ENCODE data around the gene SNAPC1. TPM values are rescaled to one million over a fixed set of nuclear protein-coding genes. Genes with fewer than 3 reads are reported as not detected.

The SNAPC1 gene
- total RNA-seq, 3 donors from 2014 or later: 4.6 to 9.1 (median 7.2) TPM

DNA sequence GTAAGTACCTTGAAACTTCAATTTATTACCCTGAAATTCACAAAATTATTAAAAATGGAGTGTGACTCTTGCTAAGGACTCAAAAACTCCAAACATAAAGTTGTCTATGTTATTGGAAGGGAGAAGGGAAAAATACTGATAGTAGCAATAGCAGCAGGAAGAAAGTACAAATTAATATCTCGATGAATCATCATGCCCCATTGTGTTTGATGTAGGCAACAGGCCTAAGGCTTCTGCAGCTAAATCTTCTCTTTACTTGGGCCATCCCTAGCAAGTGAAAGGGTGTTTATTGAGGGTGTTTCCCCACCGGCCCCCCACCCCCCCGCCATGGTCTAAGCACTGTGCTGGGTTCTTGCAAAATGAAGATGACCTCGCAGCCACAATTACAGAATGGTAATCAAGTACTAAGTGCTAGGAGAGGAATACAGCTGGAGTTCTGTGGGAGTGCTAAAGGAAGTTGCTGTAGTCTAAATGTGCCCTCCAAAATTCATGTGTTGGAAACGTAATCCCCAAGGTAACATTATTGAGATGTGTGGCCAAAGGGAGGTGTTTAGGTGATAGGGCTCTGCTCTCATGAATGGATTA is 76.5 kb downstream of the SNAPC1 start:
- H3K27ac ChIP-seq: no peak overlapping the region
- TF ChIP-seq POLR2A (IDR thresholded peaks at IDR 0.05) (no peak), POLR2AphosphoS5 (IDR thresholded peaks at IDR 0.05) (no peak)
- TF ChIP-seq, protein P1, sequence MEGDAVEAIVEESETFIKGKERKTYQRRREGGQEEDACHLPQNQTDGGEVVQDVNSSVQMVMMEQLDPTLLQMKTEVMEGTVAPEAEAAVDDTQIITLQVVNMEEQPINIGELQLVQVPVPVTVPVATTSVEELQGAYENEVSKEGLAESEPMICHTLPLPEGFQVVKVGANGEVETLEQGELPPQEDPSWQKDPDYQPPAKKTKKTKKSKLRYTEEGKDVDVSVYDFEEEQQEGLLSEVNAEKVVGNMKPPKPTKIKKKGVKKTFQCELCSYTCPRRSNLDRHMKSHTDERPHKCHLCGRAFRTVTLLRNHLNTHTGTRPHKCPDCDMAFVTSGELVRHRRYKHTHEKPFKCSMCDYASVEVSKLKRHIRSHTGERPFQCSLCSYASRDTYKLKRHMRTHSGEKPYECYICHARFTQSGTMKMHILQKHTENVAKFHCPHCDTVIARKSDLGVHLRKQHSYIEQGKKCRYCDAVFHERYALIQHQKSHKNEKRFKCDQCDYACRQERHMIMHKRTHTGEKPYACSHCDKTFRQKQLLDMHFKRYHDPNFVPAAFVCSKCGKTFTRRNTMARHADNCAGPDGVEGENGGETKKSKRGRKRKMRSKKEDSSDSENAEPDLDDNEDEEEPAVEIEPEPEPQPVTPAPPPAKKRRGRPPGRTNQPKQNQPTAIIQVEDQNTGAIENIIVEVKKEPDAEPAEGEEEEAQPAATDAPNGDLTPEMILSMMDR (IDR thresholded peaks at IDR 0.05): no peak
- H3K9me3 ChIP-seq: no peaks in the 10 kb centered on the region
- H3K27me3 ChIP-seq: no peaks in the 10 kb centered on the region
- no peak overlapping the region for H3K4me3 ChIP-seq
- intact Hi-C loops (cut with DNase I; ENCODE audit: low total_unique reads): loop anchor here (10.0 kb wide), 1 partner anchor 374 kb away; no protein-coding TSS in a partner anchor
- no peaks in the 10 kb centered on the region for H3K4me1 ChIP-seq
- no peak for DNase-seq (ENCODE audit: low spot score in 2 of 2)
- H3K36me3 ChIP-seq: no peaks in the 10 kb centered on the region

DNA sequence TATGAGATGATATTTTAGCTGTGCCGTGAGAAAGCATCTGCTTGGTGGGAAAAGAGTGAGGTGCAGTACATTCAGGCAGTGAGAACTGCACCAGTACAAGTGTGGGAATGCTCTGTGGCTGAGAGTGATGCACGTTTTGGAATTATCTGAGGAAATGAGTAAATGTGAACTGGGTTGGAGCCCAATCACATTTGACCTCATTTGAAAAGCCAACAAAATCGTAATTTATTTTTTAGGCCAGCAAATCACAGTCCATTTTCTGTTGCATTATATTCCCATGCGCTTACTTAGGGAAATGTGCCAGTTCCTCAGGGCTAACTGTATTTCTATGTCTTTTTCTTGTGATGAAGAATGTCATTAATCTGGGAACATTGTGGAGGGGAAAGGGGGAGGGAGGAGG is 77.3 kb downstream of the SNAPC1 start:
- no peak overlapping the region for H3K4me3 ChIP-seq
- TF ChIP-seq, protein P1 (IDR thresholded peaks at IDR 0.05): no peak
- TF ChIP-seq POLR2A (IDR thresholded peaks at IDR 0.05) (no peak), POLR2AphosphoS5 (IDR thresholded peaks at IDR 0.05) (no peak)
- DNase-seq (ENCODE audit: low spot score in 2 of 2): no peak
- H3K9me3 ChIP-seq: no peaks in the 10 kb centered on the region
- H3K27ac ChIP-seq: no peak overlapping the region
- intact Hi-C loops (cut with DNase I; ENCODE audit: low total_unique reads): loop anchor here (10.0 kb wide), 1 partner anchor 375 kb away; no protein-coding TSS in a partner anchor
- H3K36me3 ChIP-seq: no peaks in the 10 kb centered on the region
- H3K4me1 ChIP-seq: no peaks in the 10 kb centered on the region
- no peaks in the 10 kb centered on the region for H3K27me3 ChIP-seq

DNA sequence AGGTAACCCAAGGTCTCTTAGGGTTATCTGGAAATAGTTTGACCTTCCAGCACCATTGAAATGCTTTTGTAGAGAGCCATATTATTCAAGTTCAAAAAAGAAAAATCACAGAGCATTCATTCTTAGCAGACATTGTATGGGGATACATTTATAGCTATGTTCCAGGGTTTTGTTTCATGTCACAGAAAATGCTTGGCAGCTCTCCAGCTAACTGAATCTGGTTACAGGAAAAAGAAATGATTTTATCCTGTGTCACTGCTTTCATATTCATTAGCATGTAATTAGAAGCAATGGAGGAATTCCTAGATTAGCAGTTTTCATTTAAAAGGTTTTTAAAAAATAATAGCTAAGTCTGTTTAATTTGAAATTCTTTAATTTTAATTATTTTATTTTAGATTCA is 78.9 kb downstream of the SNAPC1 start:
- no peaks in the 10 kb centered on the region for H3K27me3 ChIP-seq
- H3K27ac ChIP-seq: no peak overlapping the region
- H3K4me3 ChIP-seq: no peak overlapping the region
- intact Hi-C loops (cut with DNase I; ENCODE audit: low total_unique reads): no loop called here
- H3K9me3 ChIP-seq: peaks cover 0 to 4% of the 10 kb centered on the region in 2 donors
- DNase-seq (ENCODE audit: low spot score in 2 of 2): no peak
- H3K36me3 ChIP-seq: no peaks in the 10 kb centered on the region
- no peaks in the 10 kb centered on the region for H3K4me1 ChIP-seq
- TF ChIP-seq POLR2A (IDR thresholded peaks at IDR 0.05): no peak
- TF ChIP-seq, protein P1 (IDR thresholded peaks at IDR 0.05): no peak
- no peak for TF ChIP-seq POLR2AphosphoS5 (IDR thresholded peaks at IDR 0.05)

Other genes with a start within 250 kb of the SNAPC1 start
- gene HIF1A, start 66.9 kb upstream of the SNAPC1 start, total RNA-seq: 100 to 1,000 TPM in 1 of 3 donors, 10 to 100 TPM in 2; 64.8 to 104 (median 92.3) TPM
- under 1 TPM in 2 of 3 donors, not detected in 1; under 0.01 TPM for gene SYT16, start 50.3 kb downstream of the SNAPC1 start, total RNA-seq

Measured in breast epithelium (tissue), 4 donors.